GM23338 (cell line): ENCODE data around the gene KCNMA1. TPM values are rescaled to one million over a fixed set of nuclear protein-coding genes. Genes with fewer than 3 reads are reported as not detected.
A peak's percentile ranks its signal among the peaks of the same experiment; 100 is the strongest.

Experiments
- ATAC-seq: fragments of 200-7000 bp; cut with Tn5 transposase; 3 replicates; pipeline ENCODE4 v1.9.1; 2020
- DNase-seq: peaks from one replicate; pipeline ENCODE4 v3.0.0-alpha.2; 2015; ENCODE audit warnings: low spot score
- H2AFZ ChIP-seq: fragments of 200-600 bp; sonication (generic); 2 replicates; pipeline ENCODE4 v1.8.0; 2016; ENCODE audit warnings: antibody characterized with exemption, mild to moderate bottlenecking, moderate library complexity
- H3F3A ChIP-seq: fragments of 200-600 bp; sonication (generic); replicated peaks from 2 replicates; pipeline ENCODE4 v1.8.0; 2017; ENCODE audit warnings: antibody characterized with exemption, mixed run types, low read depth
- H3K27ac ChIP-seq: fragments of 200-600 bp; sonication (generic); 2 replicates; pipeline ENCODE4 v1.6.1; 2016; ENCODE audit warnings: low read depth
- H3K27me3 ChIP-seq: fragments of 200-600 bp; sonication (generic); 2 replicates; pipeline ENCODE4 v1.8.0; 2016; ENCODE audit warnings: mild to moderate bottlenecking, mixed run types, moderate library complexity; ENCODE audit not compliant: insufficient read depth
- H3K36me3 ChIP-seq: fragments of 200-600 bp; sonication (generic); 2 replicates; pipeline ENCODE4 v1.8.0; 2016; ENCODE audit warnings: mild to moderate bottlenecking; ENCODE audit not compliant: insufficient read depth
- H3K4me1 ChIP-seq: fragments of 200-600 bp; sonication (generic); 2 replicates; pipeline ENCODE4 v1.8.0; 2016; ENCODE audit warnings: mild to moderate bottlenecking, moderate library complexity; ENCODE audit not compliant: insufficient read depth
- H3K4me2 ChIP-seq: fragments of 200-600 bp; sonication (generic); 2 replicates; pipeline ENCODE4 v1.7.1; 2017; ENCODE audit warnings: mixed run types
- H3K4me3 ChIP-seq: fragments of 200-600 bp; sonication (generic); 2 replicates; pipeline ENCODE4 v1.6.1; 2016; ENCODE audit warnings: mixed run types
- H3K79me2 ChIP-seq: fragments of 200-600 bp; sonication (generic); replicated peaks from 2 replicates; pipeline ENCODE4 v1.8.0; 2017; ENCODE audit warnings: mild to moderate bottlenecking; ENCODE audit not compliant: insufficient read depth
- H3K9me2 ChIP-seq: fragments of 200-600 bp; sonication (generic); 2 replicates; pipeline ENCODE4 v1.8.0; 2017; ENCODE audit not compliant: insufficient read depth
- H4K20me1 ChIP-seq: fragments of 200-600 bp; sonication (generic); replicated peaks from 2 replicates; pipeline ENCODE4 v1.8.0; 2017; ENCODE audit warnings: mild to moderate bottlenecking; ENCODE audit not compliant: insufficient read depth
- H3K27ac Mint-ChIP-seq: 2 replicates; pipeline ENCODE4 v1.8.0; 2020; ENCODE audit warnings: inconsistent platforms, mild to moderate bottlenecking, moderate library complexity, mixed read lengths
- H3K27me3 Mint-ChIP-seq: 3 replicates; pipeline ENCODE4 v1.8.0; 2022; ENCODE audit warnings: low read depth, mild to moderate bottlenecking, moderate library complexity, mixed read lengths, inconsistent platforms; ENCODE audit not compliant: insufficient read depth, poor library complexity
- H3K36me3 Mint-ChIP-seq: 3 replicates; pipeline ENCODE4 v1.8.0; 2021; ENCODE audit warnings: low read depth, mild to moderate bottlenecking, inconsistent platforms, moderate library complexity, mixed read lengths
- H3K4me1 Mint-ChIP-seq: 3 replicates; pipeline ENCODE4 v1.8.0; 2020; ENCODE audit warnings: mild to moderate bottlenecking, inconsistent platforms, mixed read lengths
- H3K4me3 Mint-ChIP-seq: 3 replicates; pipeline ENCODE4 v1.8.0; 2021; ENCODE audit warnings: moderate library complexity, mild to moderate bottlenecking, inconsistent platforms, mixed read lengths
- H3K9me3 Mint-ChIP-seq: 3 replicates; pipeline ENCODE4 v1.8.0; 2020; ENCODE audit warnings: moderate library complexity, mild to moderate bottlenecking, inconsistent platforms, mixed read lengths
- ETS1 ChIP-seq: IDR thresholded peaks from 2 replicates; pipeline ENCODE4 v1.6.1; 2016; ENCODE audit warnings: antibody characterized with exemption
- EZH2 ChIP-seq: fragments of 200-600 bp; sonication (generic); IDR thresholded peaks from one replicate; pipeline ENCODE4 v1.8.0; 2017; ENCODE audit warnings: antibody characterized with exemption, mild to moderate bottlenecking, low read depth; ENCODE audit not compliant: unreplicated experiment
- NANOG ChIP-seq: IDR thresholded peaks from 2 replicates; pipeline ENCODE4 v1.6.1; 2016; ENCODE audit warnings: antibody characterized with exemption, borderline replicate concordance
- STAT1 ChIP-seq: IDR thresholded peaks from one replicate; pipeline ENCODE4 v1.6.1; 2016; ENCODE audit warnings: antibody characterized with exemption; ENCODE audit not compliant: unreplicated experiment
- ZNF114 ChIP-seq: fragments of 250-450 bp; sonication (Bioruptor Pico); IDR thresholded peaks from 2 replicates; pipeline ENCODE4 v1.5.0; 2020; ENCODE audit warnings: mild to moderate bottlenecking, moderate library complexity
- polyA plus RNA-seq: library from polyadenylated mRNA; unstranded; fragments of >200 nt; fragmentation: Nextera tagmentation; extraction: Ambion mirVana; gene quantifications from 2 replicates; pipeline ENCODE4 v1.2.1, GENCODE V29; 2016
- total RNA-seq: library from RNA; depleted of rRNA; stranded (reverse); fragments of >200 nt; shearing (Covaris generic); gene quantifications from 2 replicates; pipeline ENCODE4 v1.2.3, GENCODE V29; 2014
- TF ChIP-seq, protein P1 (sequence below): fragments of 250-450 bp; sonication (Bioruptor Pico); IDR thresholded peaks from 2 replicates; pipeline ENCODE4 v1.5.0; 2020; ENCODE audit warnings: mild to moderate bottlenecking, moderate library complexity

Gene KCNMA1
- total and polyA plus RNA-seq, 2 experiments from 2014 or later, result 8.2 to 9.0 TPM

DNA sequence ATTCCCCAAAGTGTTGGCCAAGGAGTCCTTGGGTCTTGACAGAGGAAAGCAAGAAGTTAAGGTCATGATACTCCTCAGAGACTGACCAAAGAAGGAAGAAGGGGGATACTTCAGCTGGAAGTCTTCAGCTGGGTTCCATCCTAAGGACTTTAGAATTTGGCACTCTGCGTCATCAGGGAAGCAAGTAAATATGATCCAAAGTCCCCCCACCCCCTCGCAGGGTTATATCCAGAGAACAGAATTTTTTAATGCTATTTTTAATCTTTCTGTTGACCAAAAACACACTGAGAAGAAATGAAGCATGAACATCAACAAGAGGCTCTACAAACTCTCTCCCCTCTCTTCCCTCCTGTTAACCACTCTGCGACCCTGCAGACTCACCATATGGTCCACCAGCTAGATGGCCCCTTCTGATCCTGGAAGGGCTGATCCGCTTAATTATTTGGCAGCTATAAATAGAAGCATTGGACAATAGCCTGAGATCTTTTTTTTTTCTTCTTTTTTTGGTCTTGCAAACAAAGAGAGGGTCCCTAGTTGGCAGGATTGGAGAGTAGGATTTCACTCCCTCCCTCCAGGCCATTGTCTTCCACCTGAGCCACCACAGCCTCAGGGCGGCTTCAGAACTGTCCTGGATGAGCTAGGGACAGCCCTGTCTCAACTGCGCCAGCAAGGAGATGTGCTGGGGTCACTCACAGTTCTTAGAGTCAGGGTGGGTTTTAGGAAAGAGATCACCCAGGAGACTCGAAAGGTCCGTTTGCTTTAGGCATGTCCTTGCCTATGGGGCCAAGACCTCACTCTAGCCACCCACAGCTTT is 196.0 kb downstream of the KCNMA1 start (continued):
- TF ChIP-seq, protein P1, sequence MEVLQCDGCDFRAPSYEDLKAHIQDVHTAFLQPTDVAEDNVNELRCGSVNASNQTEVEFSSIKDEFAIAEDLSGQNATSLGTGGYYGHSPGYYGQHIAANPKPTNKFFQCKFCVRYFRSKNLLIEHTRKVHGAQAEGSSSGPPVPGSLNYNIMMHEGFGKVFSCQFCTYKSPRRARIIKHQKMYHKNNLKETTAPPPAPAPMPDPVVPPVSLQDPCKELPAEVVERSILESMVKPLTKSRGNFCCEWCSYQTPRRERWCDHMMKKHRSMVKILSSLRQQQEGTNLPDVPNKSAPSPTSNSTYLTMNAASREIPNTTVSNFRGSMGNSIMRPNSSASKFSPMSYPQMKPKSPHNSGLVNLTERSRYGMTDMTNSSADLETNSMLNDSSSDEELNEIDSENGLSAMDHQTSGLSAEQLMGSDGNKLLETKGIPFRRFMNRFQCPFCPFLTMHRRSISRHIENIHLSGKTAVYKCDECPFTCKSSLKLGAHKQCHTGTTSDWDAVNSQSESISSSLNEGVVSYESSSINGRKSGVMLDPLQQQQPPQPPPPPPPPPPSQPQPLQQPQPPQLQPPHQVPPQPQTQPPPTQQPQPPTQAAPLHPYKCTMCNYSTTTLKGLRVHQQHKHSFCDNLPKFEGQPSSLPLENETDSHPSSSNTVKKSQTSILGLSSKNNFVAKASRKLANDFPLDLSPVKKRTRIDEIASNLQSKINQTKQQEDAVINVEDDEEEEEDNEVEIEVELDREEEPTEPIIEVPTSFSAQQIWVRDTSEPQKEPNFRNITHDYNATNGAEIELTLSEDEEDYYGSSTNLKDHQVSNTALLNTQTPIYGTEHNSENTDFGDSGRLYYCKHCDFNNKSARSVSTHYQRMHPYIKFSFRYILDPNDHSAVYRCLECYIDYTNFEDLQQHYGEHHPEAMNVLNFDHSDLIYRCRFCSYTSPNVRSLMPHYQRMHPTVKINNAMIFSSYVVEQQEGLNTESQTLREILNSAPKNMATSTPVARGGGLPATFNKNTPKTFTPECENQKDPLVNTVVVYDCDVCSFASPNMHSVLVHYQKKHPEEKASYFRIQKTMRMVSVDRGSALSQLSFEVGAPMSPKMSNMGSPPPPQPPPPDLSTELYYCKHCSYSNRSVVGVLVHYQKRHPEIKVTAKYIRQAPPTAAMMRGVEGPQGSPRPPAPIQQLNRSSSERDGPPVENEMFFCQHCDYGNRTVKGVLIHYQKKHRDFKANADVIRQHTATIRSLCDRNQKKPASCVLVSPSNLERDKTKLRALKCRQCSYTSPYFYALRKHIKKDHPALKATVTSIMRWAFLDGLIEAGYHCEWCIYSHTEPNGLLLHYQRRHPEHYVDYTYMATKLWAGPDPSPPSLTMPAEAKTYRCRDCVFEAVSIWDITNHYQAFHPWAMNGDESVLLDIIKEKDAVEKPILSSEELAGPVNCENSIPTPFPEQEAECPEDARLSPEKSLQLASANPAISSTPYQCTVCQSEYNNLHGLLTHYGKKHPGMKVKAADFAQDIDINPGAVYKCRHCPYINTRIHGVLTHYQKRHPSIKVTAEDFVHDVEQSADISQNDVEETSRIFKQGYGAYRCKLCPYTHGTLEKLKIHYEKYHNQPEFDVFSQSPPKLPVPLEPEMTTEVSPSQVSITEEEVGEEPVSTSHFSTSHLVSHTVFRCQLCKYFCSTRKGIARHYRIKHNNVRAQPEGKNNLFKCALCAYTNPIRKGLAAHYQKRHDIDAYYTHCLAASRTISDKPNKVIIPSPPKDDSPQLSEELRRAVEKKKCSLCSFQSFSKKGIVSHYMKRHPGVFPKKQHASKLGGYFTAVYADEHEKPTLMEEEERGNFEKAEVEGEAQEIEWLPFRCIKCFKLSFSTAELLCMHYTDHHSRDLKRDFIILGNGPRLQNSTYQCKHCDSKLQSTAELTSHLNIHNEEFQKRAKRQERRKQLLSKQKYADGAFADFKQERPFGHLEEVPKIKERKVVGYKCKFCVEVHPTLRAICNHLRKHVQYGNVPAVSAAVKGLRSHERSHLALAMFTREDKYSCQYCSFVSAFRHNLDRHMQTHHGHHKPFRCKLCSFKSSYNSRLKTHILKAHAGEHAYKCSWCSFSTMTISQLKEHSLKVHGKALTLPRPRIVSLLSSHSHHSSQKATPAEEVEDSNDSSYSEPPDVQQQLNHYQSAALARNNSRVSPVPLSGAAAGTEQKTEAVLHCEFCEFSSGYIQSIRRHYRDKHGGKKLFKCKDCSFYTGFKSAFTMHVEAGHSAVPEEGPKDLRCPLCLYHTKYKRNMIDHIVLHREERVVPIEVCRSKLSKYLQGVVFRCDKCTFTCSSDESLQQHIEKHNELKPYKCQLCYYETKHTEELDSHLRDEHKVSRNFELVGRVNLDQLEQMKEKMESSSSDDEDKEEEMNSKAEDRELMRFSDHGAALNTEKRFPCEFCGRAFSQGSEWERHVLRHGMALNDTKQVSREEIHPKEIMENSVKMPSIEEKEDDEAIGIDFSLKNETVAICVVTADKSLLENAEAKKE (CRISPR knock-in tag), result no peak
- no peak for TF ChIP-seq ZNF114

DNA sequence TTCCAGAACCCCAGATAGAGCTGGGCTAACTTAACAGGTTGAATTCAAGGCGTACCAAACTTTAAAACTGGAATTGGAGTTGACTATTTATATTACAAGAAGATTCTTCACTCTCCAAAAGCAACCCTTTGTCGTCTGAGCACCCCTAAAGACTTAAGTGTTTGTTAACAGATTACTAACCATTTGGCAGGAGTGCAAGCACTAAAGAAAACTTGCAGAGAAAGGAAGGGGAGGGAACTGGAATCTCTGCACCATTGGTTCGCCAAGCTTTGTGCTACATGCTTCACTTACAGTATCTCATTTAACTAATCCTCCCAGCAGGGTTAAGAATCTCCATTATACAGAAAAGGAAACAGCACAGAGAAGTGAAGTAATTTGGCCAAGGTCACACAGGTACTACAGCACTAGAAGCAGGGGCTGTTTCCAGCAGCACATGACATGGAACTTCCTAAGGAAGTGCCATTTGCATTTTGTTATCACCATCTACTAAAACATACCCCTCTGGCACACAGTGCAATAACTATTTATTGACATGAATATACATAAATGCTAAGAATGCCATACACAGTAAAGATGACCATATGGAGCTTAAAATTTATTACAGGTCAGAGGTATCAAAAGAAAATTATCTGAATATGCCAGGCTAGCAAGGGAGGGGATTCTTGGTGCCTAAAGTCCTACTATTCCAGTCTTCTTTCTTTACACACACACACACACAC is 201.2 kb downstream of the KCNMA1 start:
- no peak overlapping the region for H2AFZ ChIP-seq
- H3K27ac Mint-ChIP-seq, result no peak overlapping the region
- no peaks in the 10 kb centered on the region for H3K9me2 ChIP-seq
- peaks cover 6% of the 10 kb centered on the region for H3K4me1 Mint-ChIP-seq
- no peak overlapping the region for H3K4me2 ChIP-seq
- H3K4me1 ChIP-seq, result peaks cover 5% of the 10 kb centered on the region; the same call in 1 of the 2 replicates
- no peak overlapping the region for H3K4me3 ChIP-seq
- no peaks in the 10 kb centered on the region for H3K36me3 ChIP-seq
- peaks cover 1% of the 10 kb centered on the region for H3K27me3 Mint-ChIP-seq
- DNase-seq, result no peak
- H3K27me3 ChIP-seq, result no peaks in the 10 kb centered on the region
- H3K79me2 ChIP-seq, result no peaks in the 10 kb centered on the region
- H3K36me3 Mint-ChIP-seq, result no peaks in the 10 kb centered on the region
- H4K20me1 ChIP-seq, result no peaks in the 10 kb centered on the region
- peak; percentile 21; the same call in 1 of the 3 replicates for ATAC-seq
- H3K4me3 Mint-ChIP-seq, result no peak overlapping the region
- H3K27ac ChIP-seq, result no peak overlapping the region
- H3K9me3 Mint-ChIP-seq, result no peaks in the 10 kb centered on the region; the same call in 2 of the 3 replicates
- H3F3A ChIP-seq, result no peaks in the 10 kb centered on the region
- TF ChIP-seq ZNF114 (no peak), EZH2 (no peak), NANOG (no peak), ETS1 (no peak), STAT1 (no peak)
- TF ChIP-seq, protein P1 (CRISPR knock-in tag), result no peak
